Measurements from ENCODE around the gene TAS2R31.
"Not testable (repeated sequence)": the region's sequence is repeated elsewhere in the genome, so short reads cannot be mapped to it uniquely, and the experiment has no call there.

TAS2R31 gene

GRCh38 chr12:11031307-11031706 is at the start of gene TAS2R31:
Gene TAS2R31, minus strand, starts transcription at chr12:11031407. Its CDS starts 72 bp downstream, at chr12:11031335.
- DNase-seq (ENCODE audit: extremely low spot score): no peak
- ChIA-PET POLR2A (no interaction called here), CTCF (interaction anchor here (1.0 kb wide), 1 partner anchor 11 kb away, joined by 3 read pairs; no protein-coding TSS in a partner anchor)
- TF ChIP-seq CTCF (IDR thresholded peaks at IDR 0.05; ENCODE audit: control extremely low read depth, extremely low read depth, low read depth, missing control alignments): no peak

GRCh38 chr12:11078246-11078645 is 47.0 kb upstream of the TAS2R31 start:
- ChIA-PET POLR2A (no interaction called here), CTCF (no interaction called here)
- DNase-seq (ENCODE audit: extremely low spot score): no peak
- no peak for TF ChIP-seq CTCF (IDR thresholded peaks at IDR 0.05; ENCODE audit: control extremely low read depth, extremely low read depth, low read depth, missing control alignments)

- POLR2A ChIA-PET: no interaction called here
- no peak for DNase-seq (ENCODE audit: extremely low spot score)
- CTCF ChIA-PET: no interaction called here
- TF ChIP-seq CTCF (IDR thresholded peaks at IDR 0.05; ENCODE audit: control extremely low read depth, extremely low read depth, low read depth, missing control alignments): no peak
These were observed 44.4 kb upstream of the TAS2R31 start for GRCh38 chr12:11075642-11076041.

- CTCF ChIA-PET: no interaction called here
- no peak for TF ChIP-seq CTCF (IDR thresholded peaks at IDR 0.05; ENCODE audit: control extremely low read depth, extremely low read depth, low read depth, missing control alignments)
- DNase-seq (ENCODE audit: extremely low spot score): no peak
- POLR2A ChIA-PET: no interaction called here
These were observed 40.2 kb upstream of the TAS2R31 start for GRCh38 chr12:11071414-11071813.

- TF ChIP-seq CTCF (IDR thresholded peaks at IDR 0.05; ENCODE audit: control extremely low read depth, extremely low read depth, low read depth, missing control alignments): no peak
- no peak for DNase-seq (ENCODE audit: extremely low spot score)
- ChIA-PET POLR2A (no interaction called here), CTCF (no interaction called here)
These were observed 39.8 kb upstream of the TAS2R31 start for GRCh38 chr12:11070999-11071398.

- CTCF ChIA-PET: interaction anchor here (1.2 kb wide), 1 partner anchor 12 kb away, joined by 3 read pairs; no protein-coding TSS in a partner anchor
- no peak for DNase-seq (ENCODE audit: extremely low spot score)
- POLR2A ChIA-PET: no interaction called here
- no peak for TF ChIP-seq CTCF (IDR thresholded peaks at IDR 0.05; ENCODE audit: control extremely low read depth, extremely low read depth, low read depth, missing control alignments)
These were observed 38.7 kb upstream of the TAS2R31 start for GRCh38 chr12:11069854-11070365.

GRCh38 chr12:11067514-11067913 is 36.3 kb upstream of the TAS2R31 start:
- TF ChIP-seq CTCF (IDR thresholded peaks at IDR 0.05; ENCODE audit: control extremely low read depth, extremely low read depth, low read depth, missing control alignments): no peak
- ChIA-PET POLR2A (no interaction called here), CTCF (no interaction called here)
- no peak for DNase-seq (ENCODE audit: extremely low spot score)

- DNase-seq (ENCODE audit: extremely low spot score); CTCF ChIA-PET; POLR2A ChIA-PET: not testable (repeated sequence)
These were observed 31.0 kb upstream of the TAS2R31 start, which contains the start of gene TAS2R46 for GRCh38 chr12:11062194-11062593. Gene TAS2R46, minus strand, starts transcription at chr12:11062294. Its CDS starts 0 bp downstream, at chr12:11062294.

Data from GM10248 (cell line).